ENCODE measurements around the gene TMEM37. TPM values are rescaled to one million over a fixed set of nuclear protein-coding genes. Genes with fewer than 3 reads are reported as not detected.

TMEM37 gene
- total and polyA plus RNA-seq, 9 of the 15 experiments (the other 6 are each of a cell fraction or from before 2014, with no cell fraction given): 0.03 to 0.64 (median 0.31) TPM; not detected in 1

DNA sequence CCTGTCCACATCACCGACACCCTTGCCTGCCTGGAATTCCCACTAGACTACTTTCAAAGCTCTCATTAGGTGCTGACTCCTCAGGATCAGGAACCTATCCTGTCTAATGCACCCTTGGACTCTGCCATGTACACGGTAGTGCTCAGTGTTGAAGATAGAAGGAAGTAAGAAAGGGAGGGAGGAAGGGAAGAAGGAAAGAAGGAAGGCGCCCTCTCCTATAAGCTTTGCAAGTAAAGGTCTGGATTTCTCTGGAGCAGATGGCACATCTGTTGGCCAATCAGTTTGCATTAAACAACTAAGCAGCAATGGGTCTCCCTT is 47.3 kb downstream of the TMEM37 start:
- CTCF ChIA-PET (ENCODE audit: low intra/inter-chr PET ratio): interaction anchor here (2.0 kb wide), 1 partner anchor 71 kb away, joined by 6 read pairs; no protein-coding TSS in a partner anchor
- Histone ChIP-seq H3K4me1 (replicated peaks in 1 of 2; ENCODE audit: control insufficient read depth in 2 of 2, insufficient read depth in 2 of 2, low read length in 2 of 2) (peaks cover 4 to 9% of the 10 kb centered on the region in 2 experiments; a peak in 3 of 5 replicates), H3K4me3 (no peak overlapping the region), H2AFZ (ENCODE audit: low read depth, low read length) (no peak overlapping the region), H3K36me3 (ENCODE audit: control insufficient read depth, insufficient read depth, low read length) (no peaks in the 10 kb centered on the region), H3K79me2 (ENCODE audit: control insufficient read depth, insufficient read depth, low read length) (no peaks in the 10 kb centered on the region), H4K20me1 (replicated peaks; ENCODE audit: control insufficient read depth, insufficient read depth, low read length) (peaks cover 2% of the 10 kb centered on the region; the same call in 1 of the 2 replicates), H3K4me2 (ENCODE audit: insufficient read depth, low read length) (no peak overlapping the region), H3K27ac (ENCODE audit: extremely low read depth, low read depth, low read length) (no peak overlapping the region), H3K9ac (ENCODE audit: insufficient read depth in 1 of 2, low read depth in 2 of 2, low read length in 2 of 2) (no peak overlapping the region), H3K27me3 (ENCODE audit: control insufficient read depth in 2 of 2, insufficient read depth in 2 of 2, low read length in 2 of 2) (peaks cover 3 to 66% of the 10 kb centered on the region in 2 experiments; a peak in 3 of 5 replicates), H3K9me3 (replicated peaks; ENCODE audit: control insufficient read depth, insufficient read depth, low read depth, low read length) (no peaks in the 10 kb centered on the region), H3K9me1 (ENCODE audit: control insufficient read depth, insufficient read depth, low read length) (no peaks in the 10 kb centered on the region)
- 3% methylated on average over 3 of the region's 3 CpGs for WGBS (ENCODE audit: insufficient coverage, low coverage, missing lambda C conversion rate)
- intact Hi-C loops (cut with micrococcal nuclease) (loop anchor here (10.0 kb wide), 1 partner anchor 454 kb away; no protein-coding TSS in a partner anchor), in situ Hi-C loops (cut with MboI) (no loop called here)
- TF ChIP-seq SRSF9 (IDR thresholded peaks at IDR 0.05; ENCODE audit: borderline replicate concordance, low read depth, low read length) (no peak), ARID1B (IDR thresholded peaks at IDR 0.05) (no peak), RAD51 (IDR thresholded peaks at IDR 0.05; ENCODE audit: borderline replicate concordance, low read depth) (no peak), KHSRP (IDR thresholded peaks at IDR 0.05) (no peak), CHD2 (IDR thresholded peaks at IDR 0.05; ENCODE audit: low read depth, low read length) (no peak), ZC3H4 (CRISPR knock-in tag; IDR thresholded peaks at IDR 0.05; ENCODE audit: borderline replicate concordance) (no peak), PCBP1 (IDR thresholded peaks at IDR 0.05; ENCODE audit: low read depth, low read length, poor library complexity, severe bottlenecking) (no peak), LEF1 (IDR thresholded peaks at IDR 0.05) (no peak), ZFP36 (IDR thresholded peaks at IDR 0.05; ENCODE audit: low read depth, low read length, partially characterized antibody) (no peak)
- TF ChIP-seq, protein P1, sequence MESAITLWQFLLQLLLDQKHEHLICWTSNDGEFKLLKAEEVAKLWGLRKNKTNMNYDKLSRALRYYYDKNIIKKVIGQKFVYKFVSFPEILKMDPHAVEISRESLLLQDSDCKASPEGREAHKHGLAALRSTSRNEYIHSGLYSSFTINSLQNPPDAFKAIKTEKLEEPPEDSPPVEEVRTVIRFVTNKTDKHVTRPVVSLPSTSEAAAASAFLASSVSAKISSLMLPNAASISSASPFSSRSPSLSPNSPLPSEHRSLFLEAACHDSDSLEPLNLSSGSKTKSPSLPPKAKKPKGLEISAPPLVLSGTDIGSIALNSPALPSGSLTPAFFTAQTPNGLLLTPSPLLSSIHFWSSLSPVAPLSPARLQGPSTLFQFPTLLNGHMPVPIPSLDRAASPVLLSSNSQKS (CRISPR knock-in tag; IDR thresholded peaks at IDR 0.05): no peak
- TF ChIP-seq, protein P2, sequence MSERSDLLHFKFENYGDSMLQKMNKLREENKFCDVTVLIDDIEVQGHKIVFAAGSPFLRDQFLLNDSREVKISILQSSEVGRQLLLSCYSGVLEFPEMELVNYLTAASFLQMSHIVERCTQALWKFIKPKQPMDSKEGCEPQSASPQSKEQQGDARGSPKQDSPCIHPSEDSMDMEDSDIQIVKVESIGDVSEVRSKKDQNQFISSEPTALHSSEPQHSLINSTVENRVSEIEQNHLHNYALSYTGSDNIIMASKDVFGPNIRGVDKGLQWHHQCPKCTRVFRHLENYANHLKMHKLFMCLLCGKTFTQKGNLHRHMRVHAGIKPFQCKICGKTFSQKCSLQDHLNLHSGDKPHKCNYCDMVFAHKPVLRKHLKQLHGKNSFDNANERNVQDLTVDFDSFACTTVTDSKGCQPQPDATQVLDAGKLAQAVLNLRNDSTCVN (CRISPR knock-in tag; IDR thresholded peaks at IDR 0.05): no peak
- BruUV-seq (replicated peaks): no TSS peak
- FAIRE-seq (no peak), ATAC-seq (no peak), DNase-seq (ENCODE audit: extremely low read depth in 1 of 4, low spot score in 3 of 4) (no peak)
- POLR2A ChIA-PET: interaction anchor here (0.6 to 0.7 kb wide), 2 partner anchors 9 to 1042 kb away, joined by 3 read pairs; no protein-coding TSS in a partner anchor

Measured in K562 (cell line).